Prostate gland (tissue), 2 donors: ENCODE data around the gene CHST1. TPM values are rescaled to one million over a fixed set of nuclear protein-coding genes. Genes with fewer than 3 reads are reported as not detected.

ENCODE experiments used
- DNase-seq: peaks from one replicate; pipeline ENCODE4 v3.0.0-alpha.2; 2019; ENCODE audit warnings: low spot score
- H3K27ac ChIP-seq, 2 donors: fragments of 200-600 bp; sonication (generic); 2 replicates each; pipeline ENCODE4 v1.5.1; 2017 to 2019
- H3K27me3 ChIP-seq: fragments of 200-600 bp; sonication (generic); replicated peaks from 2 replicates; pipeline ENCODE4 v1.5.1; 2019; ENCODE audit not compliant: insufficient read depth
- H3K36me3 ChIP-seq, 2 donors: fragments of 200-600 bp; sonication (generic); 1 replicate in 1 of 2; 2 replicates in 1 of 2; pipeline versions ENCODE4 v1.5.1 to v1.8.1; 2017 to 2019
- H3K4me1 ChIP-seq: fragments of 200-600 bp; sonication (generic); replicated peaks from 2 replicates; pipeline ENCODE4 v1.5.1; 2019
- H3K4me3 ChIP-seq, 2 donors: fragments of 200-600 bp; sonication (generic); 2 replicates each; pipeline ENCODE4 v1.5.1; 2017 to 2019
- H3K9me3 ChIP-seq: fragments of 200-600 bp; sonication (generic); 2 replicates; pipeline ENCODE4 v1.5.1; 2017
- CTCF ChIP-seq, 4 experiments: fragments of 200-600 bp in 2 of 4; fragments of 450-650 bp in 2 of 4; sonication (generic) in 2 of 4; IDR thresholded peaks; 1 replicate in 3 of 4; 2 replicates in 1 of 4; pipeline ENCODE4 v1.5.1; 2016 to 2019; ENCODE audit warnings: antibody characterized with exemption in 4 of 4, mild to moderate bottlenecking in 2 of 4, moderate library complexity in 2 of 4
- POLR2A ChIP-seq: fragments of 450-650 bp; IDR thresholded peaks from one replicate; pipeline ENCODE4 v1.6.1; 2016; ENCODE audit warnings: antibody characterized with exemption, mild to moderate bottlenecking
- POLR2AphosphoS5 ChIP-seq: sonication (generic); formaldehyde crosslinking; IDR thresholded peaks from one replicate; pipeline ENCODE4 v1.6.1; 2017; ENCODE audit warnings: antibody characterized with exemption
- WGBS: methylation state at CpG from one replicate; pipeline ENCODE4 v1.1.5; 2018; 5-methylcytosine and 5-hydroxymethylcytosine counted together
- intact Hi-C: fragments of 100-400 bp; cut with DNase I; formaldehyde crosslinking; loops from one replicate; pipeline ENCODE4 v1.14.2; 2022
- total RNA-seq, 2 donors: library from RNA; depleted of rRNA; stranded (reverse); fragments of >200 nt; gene quantifications; one replicate each; pipeline ENCODE4 v1.1.0, GENCODE V29; 2016

The CHST1 gene
- total RNA-seq, 2 donors from 2014 or later: 0.32 to 4.4 TPM

GRCh38 chr11:45704635-45705034 is 39.2 kb upstream of the CHST1 start:
- intact Hi-C loops: no loop called here
- no peak overlapping the region for H3K27ac ChIP-seq
- 66% methylated on average over 2 of the region's 2 CpGs for WGBS

GRCh38 chr11:45704133-45704532 is 38.7 kb upstream of the CHST1 start:
- Histone ChIP-seq H3K4me3 (no peak overlapping the region), H3K9me3 (no peaks in the 10 kb centered on the region), H3K27me3 (no peaks in the 10 kb centered on the region), H3K27ac (no peak overlapping the region), H3K4me1 (no peaks in the 10 kb centered on the region), H3K36me3 (no peaks in the 10 kb centered on the region)
- intact Hi-C loops: no loop called here
- TF ChIP-seq CTCF (IDR thresholded peaks at IDR 0.05): no peak
- no peak for TF ChIP-seq POLR2AphosphoS5
- no peak for TF ChIP-seq POLR2A
- WGBS: 57% methylated on average over 4 of the region's 4 CpGs
- no peak for DNase-seq

More at GRCh38 chr11:45704635-45705034, 39.2 kb upstream of the CHST1 start:
- TF ChIP-seq POLR2A (no peak), POLR2AphosphoS5 (no peak), CTCF (IDR thresholded peaks at IDR 0.05) (no peak)
- H3K4me3 ChIP-seq: no peak overlapping the region
- no peaks in the 10 kb centered on the region for H3K36me3 ChIP-seq
- no peaks in the 10 kb centered on the region for H3K9me3 ChIP-seq
- no peak for DNase-seq
- no peaks in the 10 kb centered on the region for H3K27me3 ChIP-seq
- H3K4me1 ChIP-seq: no peaks in the 10 kb centered on the region

DNA sequence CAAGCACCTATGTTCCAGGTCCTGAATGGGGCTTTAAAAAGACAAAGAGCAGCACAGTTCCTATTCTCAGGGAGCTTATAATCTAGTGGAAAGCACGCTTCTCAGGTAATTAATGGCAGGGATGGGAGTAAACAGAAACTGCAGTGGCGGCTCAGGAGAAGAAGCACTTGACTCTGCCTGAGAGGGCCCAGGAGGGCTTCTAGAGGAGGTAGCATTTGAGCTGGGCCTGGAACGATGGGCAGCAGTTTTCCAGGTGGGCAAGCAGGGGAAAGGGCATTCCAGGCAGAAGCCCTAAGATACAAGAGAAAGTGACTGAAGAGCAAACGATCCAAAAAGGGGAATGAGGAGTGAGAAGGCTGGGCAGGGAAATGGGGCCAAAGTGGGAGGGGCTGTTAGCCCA is 37.1 kb upstream of the CHST1 start:
- 73% methylated on average over 4 of the region's 4 CpGs for WGBS
- Histone ChIP-seq H3K4me1 (no peaks in the 10 kb centered on the region), H3K27ac (no peak overlapping the region), H3K36me3 (no peaks in the 10 kb centered on the region), H3K4me3 (no peak overlapping the region), H3K27me3 (no peaks in the 10 kb centered on the region), H3K9me3 (no peaks in the 10 kb centered on the region)
- no peak for DNase-seq
- intact Hi-C loops: no loop called here
- no peak for TF ChIP-seq POLR2A
- TF ChIP-seq CTCF (IDR thresholded peaks at IDR 0.05): no peak
- no peak for TF ChIP-seq POLR2AphosphoS5

DNA sequence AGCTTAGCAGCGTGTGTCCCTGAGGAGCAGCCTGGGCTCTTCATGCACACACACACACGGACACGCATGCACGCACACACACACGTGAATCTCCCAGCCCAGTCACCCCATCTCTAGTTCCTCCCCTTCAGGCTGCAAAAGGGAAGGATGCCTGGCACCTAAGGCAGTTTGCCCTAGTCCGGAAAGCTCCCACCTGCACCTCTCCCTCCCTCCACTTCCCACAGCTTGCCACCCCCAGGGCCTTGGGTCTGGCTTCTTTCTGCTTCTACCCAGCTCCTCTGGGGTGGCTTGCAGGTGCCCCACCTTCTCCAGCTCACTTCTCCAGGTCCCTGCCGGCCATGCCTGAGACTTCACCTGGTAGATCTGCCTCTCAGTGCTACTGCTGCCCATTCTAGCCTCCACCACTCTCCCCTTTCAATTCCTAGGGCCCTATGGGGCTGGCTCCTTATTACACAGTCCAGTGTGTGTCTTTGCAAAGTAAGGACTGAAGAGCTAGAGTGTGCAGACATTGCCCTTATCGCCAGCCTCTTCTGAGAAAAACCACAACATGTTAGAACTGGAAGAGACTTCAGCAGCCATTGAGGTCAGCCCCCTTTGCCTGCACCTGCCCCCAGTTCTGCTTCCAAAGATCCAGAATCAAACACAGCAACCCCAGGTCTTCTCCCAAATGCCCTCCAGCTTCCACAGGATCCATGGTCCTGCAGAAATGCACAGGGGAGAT is 33.5 kb upstream of the CHST1 start:
- TF ChIP-seq POLR2AphosphoS5 (no peak), POLR2A (no peak), CTCF (IDR thresholded peaks at IDR 0.05) (no peak)
- intact Hi-C loops: no loop called here
- 86% methylated on average over 8 of the region's 8 CpGs for WGBS
- Histone ChIP-seq H3K4me1 (no peaks in the 10 kb centered on the region), H3K9me3 (no peaks in the 10 kb centered on the region), H3K27me3 (no peaks in the 10 kb centered on the region), H3K36me3 (no peaks in the 10 kb centered on the region), H3K4me3 (no peak overlapping the region), H3K27ac (no peak overlapping the region)
- DNase-seq: no peak

GRCh38 chr11:45692808-45693453 is 27.5 kb upstream of the CHST1 start:
- Histone ChIP-seq H3K4me3 (no peak overlapping the region), H3K36me3 (no peaks in the 10 kb centered on the region), H3K4me1 (no peaks in the 10 kb centered on the region), H3K27me3 (no peaks in the 10 kb centered on the region), H3K27ac (no peak overlapping the region), H3K9me3 (no peaks in the 10 kb centered on the region)
- TF ChIP-seq CTCF (IDR thresholded peaks at IDR 0.05) (no peak), POLR2AphosphoS5 (no peak), POLR2A (no peak)
- intact Hi-C loops: no loop called here
- WGBS: 89% methylated on average over 10 of the region's 10 CpGs
- DNase-seq: no peak
